HepG2 (cell line): ENCODE measurements around the gene LIME1. TPM values are rescaled to one million over a fixed set of nuclear protein-coding genes. Genes with fewer than 3 reads are reported as not detected.

Source experiments
- ARNTL ChIP-seq: sonication (generic); formaldehyde crosslinking; IDR thresholded peaks from 2 replicates; pipeline ENCODE4 v1.4.0; 2020; ENCODE audit warnings: mild to moderate bottlenecking, missing genetic modification reagents
- HNF4G ChIP-seq, 2 experiments: sonication (generic) in 1 of 2; formaldehyde crosslinking in 1 of 2; IDR thresholded peaks; 2 replicates each; pipeline versions ENCODE4 v1.4.0 to v1.6.1; 2011 to 2020; ENCODE audit warnings: borderline replicate concordance in 2 of 2, low read depth in 2 of 2, mild to moderate bottlenecking in 2 of 2, low read length in 1 of 2, missing genetic modification reagents in 1 of 2, moderate library complexity in 1 of 2
- KDM5B ChIP-seq: sonication (generic); formaldehyde crosslinking; IDR thresholded peaks from 2 replicates; pipeline ENCODE4 v1.4.0; 2020; ENCODE audit warnings: missing genetic modification reagents, mild to moderate bottlenecking, borderline replicate concordance
- LRRFIP1 ChIP-seq: sonication (generic); formaldehyde crosslinking; conservative IDR thresholded peaks from 2 replicates; pipeline ENCODE4 v1.4.0; 2020; ENCODE audit warnings: missing genetic modification reagents
- NFIB ChIP-seq: sonication (generic); formaldehyde crosslinking; IDR thresholded peaks from 2 replicates; pipeline ENCODE4 v1.9.0; 2021; ENCODE audit warnings: missing genetic modification reagents, mild to moderate bottlenecking, borderline replicate concordance
- PAX8 ChIP-seq: sonication (generic); formaldehyde crosslinking; IDR thresholded peaks from 2 replicates; pipeline ENCODE4 v1.8.0; 2022; ENCODE audit warnings: mild to moderate bottlenecking, missing genetic modification reagents, borderline replicate concordance
- POLR2G ChIP-seq: fragments of 200-400 bp; formaldehyde crosslinking; IDR thresholded peaks from 2 replicates; pipeline ENCODE4 v1.6.1; 2018; ENCODE audit warnings: mild to moderate bottlenecking, low read depth, low read length, moderate library complexity
- ZNF12 ChIP-seq: sonication (generic); formaldehyde crosslinking; IDR thresholded peaks from 2 replicates; pipeline ENCODE4 v1.5.0; 2020; ENCODE audit warnings: missing genetic modification reagents
- ZNF256 ChIP-seq: sonication (generic); formaldehyde crosslinking; conservative IDR thresholded peaks from 2 replicates; pipeline ENCODE4 v1.4.0; 2020; ENCODE audit warnings: missing genetic modification reagents
- ZNF550 ChIP-seq: sonication (generic); formaldehyde crosslinking; IDR thresholded peaks from 2 replicates; pipeline ENCODE4 v1.4.0; 2020; ENCODE audit warnings: mild to moderate bottlenecking, missing genetic modification reagents, borderline replicate concordance
- ZNF570 ChIP-seq: sonication (generic); formaldehyde crosslinking; IDR thresholded peaks from 2 replicates; pipeline ENCODE4 v1.4.0; 2020; ENCODE audit warnings: mild to moderate bottlenecking, missing genetic modification reagents, borderline replicate concordance
- ZNF572 ChIP-seq: sonication (generic); formaldehyde crosslinking; IDR thresholded peaks from 2 replicates; pipeline ENCODE4 v1.5.1; 2020; ENCODE audit warnings: mild to moderate bottlenecking, missing genetic modification reagents
- ZNF670 ChIP-seq: sonication (generic); formaldehyde crosslinking; IDR thresholded peaks from 2 replicates; pipeline ENCODE4 v1.8.0; 2022; ENCODE audit warnings: mild to moderate bottlenecking, missing genetic modification reagents, borderline replicate concordance
- polyA plus RNA-seq, 8 experiments: library from polyadenylated mRNA; depleted of rRNA in 3 of 8; stranded (reverse) in 7 of 8; unstranded in 1 of 8; fragments of >200 nt; fragmentation: Illumina TruSeq in 4 of 8; extraction: Trizol in 4 of 8; gene quantifications; 2 replicates each; pipeline versions ENCODE4 v1.2.1 to v1.2.3, GENCODE V29; 2011 to 2016; ENCODE audit warnings: low read depth in 4 of 8, missing spikeins in 1 of 8, mixed read lengths in 1 of 8; ENCODE audit not compliant: insufficient read depth in 1 of 8
- total RNA-seq, 5 experiments: library from RNA; depleted of rRNA; stranded (reverse); fragments of >200 nt; fragmentation: Illumina TruSeq; extraction: Trizol; gene quantifications; 2 replicates each; pipeline ENCODE4 v1.2.3, GENCODE V29; 2016; ENCODE audit warnings: low read depth in 1 of 5
- TF ChIP-seq, protein P1 (sequence below): sonication (generic); formaldehyde crosslinking; conservative IDR thresholded peaks from 2 replicates; pipeline ENCODE4 v1.5.0; 2020; ENCODE audit warnings: missing genetic modification reagents
- TF ChIP-seq, protein P2 (sequence below): sonication (generic); formaldehyde crosslinking; IDR thresholded peaks from 2 replicates; pipeline ENCODE4 v1.8.0; 2022; ENCODE audit warnings: missing genetic modification reagents, mild to moderate bottlenecking, inconsistent platforms, borderline replicate concordance
- TF ChIP-seq, protein P3 (sequence below): sonication (generic); formaldehyde crosslinking; IDR thresholded peaks from 2 replicates; pipeline ENCODE4 v1.4.0; 2020; ENCODE audit warnings: missing genetic modification reagents

LIME1 gene
- total and polyA plus RNA-seq, 2 of the 13 experiments (the other 11 are each of a cell fraction or from before 2014, with no cell fraction given): 13.0 to 61.5 TPM

DNA sequence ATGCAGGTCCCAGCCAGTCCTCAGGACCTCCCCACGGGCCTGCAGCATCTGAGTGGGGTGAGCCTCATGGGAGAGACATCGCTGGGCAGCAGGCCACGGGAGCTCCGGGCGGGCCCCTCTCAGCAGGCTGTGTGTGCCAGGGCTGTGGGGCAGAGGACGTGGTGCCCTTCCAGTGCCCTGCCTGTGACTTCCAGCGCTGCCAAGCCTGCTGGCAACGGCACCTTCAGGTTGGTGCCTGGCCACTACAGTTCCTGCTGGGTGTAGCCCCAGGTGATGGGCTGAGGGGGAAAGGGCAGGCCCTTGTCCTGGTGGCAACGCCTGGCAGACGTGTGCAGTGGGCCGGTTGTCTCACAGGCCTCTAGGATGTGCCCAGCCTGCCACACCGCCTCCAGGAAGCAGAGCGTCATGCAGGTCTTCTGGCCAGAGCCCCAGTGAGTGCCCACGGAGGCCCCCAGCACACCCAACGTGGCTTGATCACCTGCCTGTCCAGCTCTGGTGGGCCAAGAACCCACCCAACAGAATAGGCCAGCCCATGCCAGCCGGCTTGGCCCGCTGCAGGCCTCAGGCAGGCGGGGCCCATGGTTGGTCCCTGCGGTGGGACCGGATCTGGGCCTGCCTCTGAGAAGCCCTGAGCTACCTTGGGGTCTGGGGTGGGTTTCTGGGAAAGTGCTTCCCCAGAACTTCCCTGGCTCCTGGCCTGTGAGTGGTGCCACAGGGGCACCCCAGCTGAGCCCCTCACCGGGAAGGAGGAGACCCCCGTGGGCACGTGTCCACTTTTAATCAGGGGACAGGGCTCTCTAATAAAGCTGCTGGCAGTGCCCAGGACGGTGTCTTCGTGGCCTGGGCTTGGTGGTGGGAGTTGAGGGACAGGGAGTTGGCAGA is 40.8 kb upstream of the LIME1 start (continued):
- no peak for TF ChIP-seq PAX8 (CRISPR knock-in tag)
- peak; percentile 14; the same call in 1 of the 2 replicates for TF ChIP-seq POLR2G
- no peak for TF ChIP-seq ZNF256 (CRISPR knock-in tag)
- no peak for TF ChIP-seq ARNTL (CRISPR knock-in tag)
- TF ChIP-seq, protein P1, sequence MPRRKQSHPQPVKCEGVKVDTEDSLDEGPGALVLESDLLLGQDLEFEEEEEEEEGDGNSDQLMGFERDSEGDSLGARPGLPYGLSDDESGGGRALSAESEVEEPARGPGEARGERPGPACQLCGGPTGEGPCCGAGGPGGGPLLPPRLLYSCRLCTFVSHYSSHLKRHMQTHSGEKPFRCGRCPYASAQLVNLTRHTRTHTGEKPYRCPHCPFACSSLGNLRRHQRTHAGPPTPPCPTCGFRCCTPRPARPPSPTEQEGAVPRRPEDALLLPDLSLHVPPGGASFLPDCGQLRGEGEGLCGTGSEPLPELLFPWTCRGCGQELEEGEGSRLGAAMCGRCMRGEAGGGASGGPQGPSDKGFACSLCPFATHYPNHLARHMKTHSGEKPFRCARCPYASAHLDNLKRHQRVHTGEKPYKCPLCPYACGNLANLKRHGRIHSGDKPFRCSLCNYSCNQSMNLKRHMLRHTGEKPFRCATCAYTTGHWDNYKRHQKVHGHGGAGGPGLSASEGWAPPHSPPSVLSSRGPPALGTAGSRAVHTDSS (CRISPR knock-in tag): no peak
- 0 out of 2 replicates have a peak, but pooled peaks have one; percentile 73 for TF ChIP-seq ZNF572 (CRISPR knock-in tag)
- TF ChIP-seq ZNF670 (CRISPR knock-in tag): no peak
- TF ChIP-seq ZNF570 (CRISPR knock-in tag): no peak
- no peak for TF ChIP-seq HNF4G (IDR thresholded peaks at IDR 0.05; ENCODE audit: borderline replicate concordance, low read depth, low read length)
- TF ChIP-seq HNF4G (CRISPR knock-in tag; IDR thresholded peaks at IDR 0.05; ENCODE audit: borderline replicate concordance, low read depth): 0 out of 2 replicates have a peak, but pooled peaks have one; percentile 22
- TF ChIP-seq, protein P2, sequence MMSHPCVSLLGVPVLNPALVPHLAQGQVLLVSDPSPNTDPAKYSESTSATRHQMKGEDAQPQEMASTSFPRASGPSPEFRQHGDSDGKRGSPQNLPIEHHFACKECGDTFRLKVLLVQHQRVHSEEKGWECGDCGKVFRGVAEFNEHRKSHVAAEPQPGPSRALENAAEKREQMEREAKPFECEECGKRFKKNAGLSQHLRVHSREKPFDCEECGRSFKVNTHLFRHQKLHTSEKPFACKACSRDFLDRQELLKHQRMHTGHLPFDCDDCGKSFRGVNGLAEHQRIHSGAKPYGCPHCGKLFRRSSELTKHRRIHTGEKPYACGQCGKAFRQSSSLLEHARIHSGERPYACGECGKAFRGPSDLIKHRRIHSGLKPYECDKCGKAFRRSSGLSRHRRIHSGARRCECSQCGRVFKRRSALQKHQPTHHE (CRISPR knock-in tag): no peak
- TF ChIP-seq, protein P3, sequence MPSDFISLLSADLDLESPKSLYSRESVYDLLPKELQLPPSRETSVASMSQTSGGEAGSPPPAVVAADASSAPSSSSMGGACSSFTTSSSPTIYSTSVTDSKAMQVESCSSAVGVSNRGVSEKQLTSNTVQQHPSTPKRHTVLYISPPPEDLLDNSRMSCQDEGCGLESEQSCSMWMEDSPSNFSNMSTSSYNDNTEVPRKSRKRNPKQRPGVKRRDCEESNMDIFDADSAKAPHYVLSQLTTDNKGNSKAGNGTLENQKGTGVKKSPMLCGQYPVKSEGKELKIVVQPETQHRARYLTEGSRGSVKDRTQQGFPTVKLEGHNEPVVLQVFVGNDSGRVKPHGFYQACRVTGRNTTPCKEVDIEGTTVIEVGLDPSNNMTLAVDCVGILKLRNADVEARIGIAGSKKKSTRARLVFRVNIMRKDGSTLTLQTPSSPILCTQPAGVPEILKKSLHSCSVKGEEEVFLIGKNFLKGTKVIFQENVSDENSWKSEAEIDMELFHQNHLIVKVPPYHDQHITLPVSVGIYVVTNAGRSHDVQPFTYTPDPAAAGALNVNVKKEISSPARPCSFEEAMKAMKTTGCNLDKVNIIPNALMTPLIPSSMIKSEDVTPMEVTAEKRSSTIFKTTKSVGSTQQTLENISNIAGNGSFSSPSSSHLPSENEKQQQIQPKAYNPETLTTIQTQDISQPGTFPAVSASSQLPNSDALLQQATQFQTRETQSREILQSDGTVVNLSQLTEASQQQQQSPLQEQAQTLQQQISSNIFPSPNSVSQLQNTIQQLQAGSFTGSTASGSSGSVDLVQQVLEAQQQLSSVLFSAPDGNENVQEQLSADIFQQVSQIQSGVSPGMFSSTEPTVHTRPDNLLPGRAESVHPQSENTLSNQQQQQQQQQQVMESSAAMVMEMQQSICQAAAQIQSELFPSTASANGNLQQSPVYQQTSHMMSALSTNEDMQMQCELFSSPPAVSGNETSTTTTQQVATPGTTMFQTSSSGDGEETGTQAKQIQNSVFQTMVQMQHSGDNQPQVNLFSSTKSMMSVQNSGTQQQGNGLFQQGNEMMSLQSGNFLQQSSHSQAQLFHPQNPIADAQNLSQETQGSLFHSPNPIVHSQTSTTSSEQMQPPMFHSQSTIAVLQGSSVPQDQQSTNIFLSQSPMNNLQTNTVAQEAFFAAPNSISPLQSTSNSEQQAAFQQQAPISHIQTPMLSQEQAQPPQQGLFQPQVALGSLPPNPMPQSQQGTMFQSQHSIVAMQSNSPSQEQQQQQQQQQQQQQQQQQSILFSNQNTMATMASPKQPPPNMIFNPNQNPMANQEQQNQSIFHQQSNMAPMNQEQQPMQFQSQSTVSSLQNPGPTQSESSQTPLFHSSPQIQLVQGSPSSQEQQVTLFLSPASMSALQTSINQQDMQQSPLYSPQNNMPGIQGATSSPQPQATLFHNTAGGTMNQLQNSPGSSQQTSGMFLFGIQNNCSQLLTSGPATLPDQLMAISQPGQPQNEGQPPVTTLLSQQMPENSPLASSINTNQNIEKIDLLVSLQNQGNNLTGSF: no peak
- no peak for TF ChIP-seq LRRFIP1 (CRISPR knock-in tag)
- 0 out of 2 replicates have a peak, but pooled peaks have one; percentile 23 for TF ChIP-seq NFIB (CRISPR knock-in tag)
- TF ChIP-seq ZNF12: no peak
- TF ChIP-seq KDM5B (CRISPR knock-in tag): peak; percentile 56; the same call in 1 of the 2 replicates
- TF ChIP-seq ZNF550 (CRISPR knock-in tag): no peak
